Liver (tissue), 3 donors: ENCODE measurements around the gene CHSY1.

Experiments
- ATF3 ChIP-seq: IDR thresholded peaks from 2 replicates; pipeline ENCODE4 v1.6.1; 2016; ENCODE audit warnings: antibody characterized with exemption
- FOXA1 ChIP-seq: IDR thresholded peaks from 2 replicates; pipeline ENCODE4 v1.6.1; 2016; ENCODE audit warnings: antibody characterized with exemption
- FOXA2 ChIP-seq: IDR thresholded peaks from 2 replicates; pipeline ENCODE4 v1.6.1; 2016; ENCODE audit warnings: antibody characterized with exemption
- GABPA ChIP-seq, 2 donors: IDR thresholded peaks in 1 of 2; conservative IDR thresholded peaks in 1 of 2; 2 replicates each; pipeline ENCODE4 v1.6.1; 2016; ENCODE audit warnings: antibody characterized with exemption in 2 of 2, mild to moderate bottlenecking in 1 of 2, moderate library complexity in 1 of 2
- HNF4A ChIP-seq, 2 donors: conservative IDR thresholded peaks; 2 replicates each; pipeline ENCODE4 v1.6.1; 2016; ENCODE audit warnings: antibody characterized with exemption in 2 of 2, mild to moderate bottlenecking in 2 of 2
- REST ChIP-seq: IDR thresholded peaks from 2 replicates; pipeline ENCODE4 v1.6.1; 2016; ENCODE audit warnings: antibody characterized with exemption, mild to moderate bottlenecking
- SP1 ChIP-seq: IDR thresholded peaks from 2 replicates; pipeline ENCODE4 v1.6.1; 2018; ENCODE audit warnings: antibody characterized with exemption, mild to moderate bottlenecking
- TAF1 ChIP-seq: conservative IDR thresholded peaks from 2 replicates; pipeline ENCODE4 v1.6.1; 2016; ENCODE audit warnings: antibody characterized with exemption, mild to moderate bottlenecking
- YY1 ChIP-seq: IDR thresholded peaks from 2 replicates; pipeline ENCODE4 v1.6.1; 2016; ENCODE audit warnings: antibody characterized with exemption, mild to moderate bottlenecking
- TF ChIP-seq, protein P1 (sequence below): fragments of 150-350 bp; IDR thresholded peaks from 2 replicates; pipeline ENCODE4 v1.5.1; 2017; ENCODE audit warnings: improper control_type of control experiment, low read depth, low read length; ENCODE audit not compliant: missing input control
- TF ChIP-seq, protein P2 (sequence below): IDR thresholded peaks from 2 replicates; pipeline ENCODE4 v1.6.1; 2016; ENCODE audit warnings: antibody characterized with exemption
- TF ChIP-seq, protein P3 (sequence below): IDR thresholded peaks from 2 replicates; pipeline ENCODE4 v1.6.1; 2016; ENCODE audit warnings: antibody characterized with exemption
- donor health status: healthy.
- donor health status: healthy.

GRCh38 chr15:101180620-101181307 is 71.1 kb downstream of the CHSY1 start:
- TF ChIP-seq YY1 (no peak), FOXA1 (no peak), GABPA (IDR thresholded peaks at IDR 0.05 in 1 of 2, conservative IDR thresholded peaks at IDR 0.05 in 1 of 2) (no peak), SP1 (no peak), REST (no peak), ATF3 (no peak), FOXA2 (no peak), TAF1 (no peak), HNF4A (conservative IDR thresholded peaks at IDR 0.05) (no peak)
- TF ChIP-seq, protein P1, sequence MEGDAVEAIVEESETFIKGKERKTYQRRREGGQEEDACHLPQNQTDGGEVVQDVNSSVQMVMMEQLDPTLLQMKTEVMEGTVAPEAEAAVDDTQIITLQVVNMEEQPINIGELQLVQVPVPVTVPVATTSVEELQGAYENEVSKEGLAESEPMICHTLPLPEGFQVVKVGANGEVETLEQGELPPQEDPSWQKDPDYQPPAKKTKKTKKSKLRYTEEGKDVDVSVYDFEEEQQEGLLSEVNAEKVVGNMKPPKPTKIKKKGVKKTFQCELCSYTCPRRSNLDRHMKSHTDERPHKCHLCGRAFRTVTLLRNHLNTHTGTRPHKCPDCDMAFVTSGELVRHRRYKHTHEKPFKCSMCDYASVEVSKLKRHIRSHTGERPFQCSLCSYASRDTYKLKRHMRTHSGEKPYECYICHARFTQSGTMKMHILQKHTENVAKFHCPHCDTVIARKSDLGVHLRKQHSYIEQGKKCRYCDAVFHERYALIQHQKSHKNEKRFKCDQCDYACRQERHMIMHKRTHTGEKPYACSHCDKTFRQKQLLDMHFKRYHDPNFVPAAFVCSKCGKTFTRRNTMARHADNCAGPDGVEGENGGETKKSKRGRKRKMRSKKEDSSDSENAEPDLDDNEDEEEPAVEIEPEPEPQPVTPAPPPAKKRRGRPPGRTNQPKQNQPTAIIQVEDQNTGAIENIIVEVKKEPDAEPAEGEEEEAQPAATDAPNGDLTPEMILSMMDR, result no peak
- TF ChIP-seq, protein P2, sequence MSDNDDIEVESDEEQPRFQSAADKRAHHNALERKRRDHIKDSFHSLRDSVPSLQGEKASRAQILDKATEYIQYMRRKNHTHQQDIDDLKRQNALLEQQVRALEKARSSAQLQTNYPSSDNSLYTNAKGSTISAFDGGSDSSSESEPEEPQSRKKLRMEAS, result no peak
- TF ChIP-seq, protein P3, sequence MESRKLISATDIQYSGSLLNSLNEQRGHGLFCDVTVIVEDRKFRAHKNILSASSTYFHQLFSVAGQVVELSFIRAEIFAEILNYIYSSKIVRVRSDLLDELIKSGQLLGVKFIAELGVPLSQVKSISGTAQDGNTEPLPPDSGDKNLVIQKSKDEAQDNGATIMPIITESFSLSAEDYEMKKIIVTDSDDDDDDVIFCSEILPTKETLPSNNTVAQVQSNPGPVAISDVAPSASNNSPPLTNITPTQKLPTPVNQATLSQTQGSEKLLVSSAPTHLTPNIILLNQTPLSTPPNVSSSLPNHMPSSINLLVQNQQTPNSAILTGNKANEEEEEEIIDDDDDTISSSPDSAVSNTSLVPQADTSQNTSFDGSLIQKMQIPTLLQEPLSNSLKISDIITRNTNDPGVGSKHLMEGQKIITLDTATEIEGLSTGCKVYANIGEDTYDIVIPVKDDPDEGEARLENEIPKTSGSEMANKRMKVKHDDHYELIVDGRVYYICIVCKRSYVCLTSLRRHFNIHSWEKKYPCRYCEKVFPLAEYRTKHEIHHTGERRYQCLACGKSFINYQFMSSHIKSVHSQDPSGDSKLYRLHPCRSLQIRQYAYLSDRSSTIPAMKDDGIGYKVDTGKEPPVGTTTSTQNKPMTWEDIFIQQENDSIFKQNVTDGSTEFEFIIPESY, result no peak
